Measurements from ENCODE around the gene DCAF7.
A peak's percentile ranks its signal among the peaks of the same experiment; 100 is the strongest.

Gene DCAF7

DNA sequence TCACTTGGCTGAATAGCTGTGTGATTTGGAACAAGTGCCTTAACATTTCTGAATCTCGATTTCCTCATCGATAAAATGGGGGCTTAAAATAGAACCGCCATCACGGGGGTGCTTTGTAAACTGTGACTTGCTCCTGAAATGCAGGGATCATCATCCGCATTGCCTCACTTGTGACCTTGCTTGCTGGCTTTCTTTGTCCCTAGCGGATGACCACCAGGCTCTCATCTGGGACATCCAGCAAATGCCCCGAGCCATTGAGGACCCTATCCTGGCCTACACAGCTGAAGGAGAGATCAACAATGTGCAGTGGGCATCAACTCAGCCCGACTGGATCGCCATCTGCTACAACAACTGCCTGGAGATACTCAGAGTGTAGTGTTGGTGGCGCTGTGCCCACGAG, 38.5 kb downstream of the DCAF7 start:
- DNase-seq (ENCODE audit: low read depth, low spot score): no peak

DNA sequence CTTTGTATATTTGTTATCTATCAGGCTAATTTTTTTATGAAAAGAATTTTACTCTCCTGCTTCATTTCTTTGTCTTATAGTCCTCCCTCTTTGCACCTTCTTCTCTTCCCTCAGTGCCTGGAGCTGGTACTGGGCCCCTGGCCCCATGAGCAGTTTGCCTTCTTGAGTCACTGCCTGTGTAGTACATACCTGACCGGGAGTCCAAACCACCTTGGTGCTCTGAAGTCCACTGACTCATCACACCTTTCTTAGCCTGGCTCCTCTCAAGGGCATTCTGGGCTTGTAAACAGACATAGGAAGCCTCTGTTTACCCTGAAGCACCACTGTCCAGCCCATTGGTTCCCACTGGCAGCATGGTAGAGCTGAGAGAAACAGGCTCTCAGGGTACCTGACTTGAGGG, 39.4 kb downstream of the DCAF7 start:
- no peak for DNase-seq (ENCODE audit: low read depth, low spot score)

DNA sequence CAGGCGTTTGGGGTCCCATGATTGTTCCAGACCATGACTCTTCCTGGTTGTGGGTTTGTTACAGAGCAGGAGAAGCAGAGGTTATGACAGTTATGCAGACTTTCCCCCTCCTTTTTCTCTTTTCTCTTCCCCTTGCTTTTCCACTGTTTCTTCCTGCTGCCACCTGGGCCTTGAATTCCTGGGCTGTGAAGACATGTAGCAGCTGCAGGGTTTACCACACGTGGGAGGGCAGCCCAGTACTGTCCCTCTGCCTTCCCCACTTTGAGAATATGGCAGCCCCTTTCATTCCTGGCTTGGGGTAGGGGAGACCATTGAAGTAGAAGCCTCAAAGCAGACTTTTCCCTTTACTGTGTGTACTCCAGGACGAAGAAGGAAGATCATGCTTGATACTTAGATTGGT, 42.5 kb downstream of the DCAF7 start:
- DNase-seq (ENCODE audit: low read depth, low spot score): no peak

DNA sequence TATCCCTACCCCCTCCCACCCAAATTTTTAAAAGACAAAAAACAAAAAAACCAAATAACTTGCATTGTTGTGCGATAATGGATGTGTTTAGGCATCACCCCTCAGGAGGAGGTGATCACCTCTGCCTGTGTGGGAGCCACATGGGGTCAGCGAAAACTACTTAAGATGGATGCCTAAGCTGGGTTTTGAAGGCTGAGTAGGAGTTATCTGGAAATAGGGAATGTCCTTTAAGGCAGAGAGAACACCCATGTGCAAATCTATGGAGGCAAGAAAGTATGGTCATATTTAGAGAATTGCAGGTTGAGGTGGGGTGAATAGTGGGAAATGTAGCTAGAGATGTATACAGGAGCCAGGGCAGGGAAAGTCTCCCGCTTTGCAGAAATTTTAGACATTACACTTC, 44.9 kb downstream of the DCAF7 start:
- DNase-seq (ENCODE audit: low read depth, low spot score): no peak

DNA sequence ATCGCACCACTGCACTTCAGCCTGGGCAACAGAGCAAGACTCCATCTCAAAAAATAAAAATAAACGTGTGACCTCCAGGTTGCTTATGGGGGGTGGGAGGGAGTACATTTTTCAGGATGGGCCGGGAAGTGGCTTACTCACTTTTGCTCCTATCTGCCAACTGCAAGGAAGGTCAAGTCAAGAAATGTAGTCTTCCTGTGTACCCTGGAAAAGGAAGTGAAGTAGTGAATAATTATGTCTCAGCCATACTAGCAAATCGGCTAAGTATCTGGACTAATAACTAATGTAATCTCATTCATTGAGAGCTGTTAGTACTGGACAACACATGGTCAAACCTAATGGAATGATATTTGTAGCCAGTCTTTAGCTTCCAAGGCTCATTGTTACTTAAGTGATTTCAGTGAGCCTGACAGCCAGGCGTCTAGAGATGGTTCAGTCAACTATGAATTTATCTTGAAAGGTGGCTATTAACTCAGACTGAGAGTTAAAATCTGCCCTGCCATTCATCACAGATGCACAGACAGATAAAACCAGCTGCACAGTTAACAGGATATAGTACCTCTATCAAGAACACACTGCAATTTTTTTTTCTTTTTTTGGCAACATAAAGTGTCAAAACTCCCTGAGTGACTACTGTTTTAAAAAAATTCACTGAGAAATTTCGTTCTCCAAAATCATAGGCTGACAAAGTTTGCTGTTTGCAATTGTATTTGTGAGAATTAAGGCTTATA, 46.7 kb downstream of the DCAF7 start:
- DNase-seq (ENCODE audit: low read depth, low spot score): no peak

DNA sequence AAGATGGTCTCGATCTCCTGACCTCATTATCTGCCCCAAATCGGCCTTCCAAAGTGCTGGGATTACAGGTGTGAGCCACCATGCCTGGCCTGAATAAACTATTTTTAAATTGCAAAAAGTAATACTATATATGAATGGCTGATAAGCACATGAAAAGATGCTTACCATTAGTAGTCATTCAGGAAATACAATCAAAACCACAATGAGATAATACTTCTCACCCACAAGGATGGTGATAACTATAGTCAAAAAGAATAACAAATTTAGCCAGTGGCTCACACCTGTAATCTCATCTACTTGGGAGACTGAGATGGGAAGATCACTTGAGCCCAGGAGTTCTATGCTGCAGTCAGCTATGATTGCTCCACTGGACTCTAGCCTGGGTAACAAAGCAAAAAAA, 48.0 kb downstream of the DCAF7 start:
- no peak for DNase-seq (ENCODE audit: low read depth, low spot score)

DNA sequence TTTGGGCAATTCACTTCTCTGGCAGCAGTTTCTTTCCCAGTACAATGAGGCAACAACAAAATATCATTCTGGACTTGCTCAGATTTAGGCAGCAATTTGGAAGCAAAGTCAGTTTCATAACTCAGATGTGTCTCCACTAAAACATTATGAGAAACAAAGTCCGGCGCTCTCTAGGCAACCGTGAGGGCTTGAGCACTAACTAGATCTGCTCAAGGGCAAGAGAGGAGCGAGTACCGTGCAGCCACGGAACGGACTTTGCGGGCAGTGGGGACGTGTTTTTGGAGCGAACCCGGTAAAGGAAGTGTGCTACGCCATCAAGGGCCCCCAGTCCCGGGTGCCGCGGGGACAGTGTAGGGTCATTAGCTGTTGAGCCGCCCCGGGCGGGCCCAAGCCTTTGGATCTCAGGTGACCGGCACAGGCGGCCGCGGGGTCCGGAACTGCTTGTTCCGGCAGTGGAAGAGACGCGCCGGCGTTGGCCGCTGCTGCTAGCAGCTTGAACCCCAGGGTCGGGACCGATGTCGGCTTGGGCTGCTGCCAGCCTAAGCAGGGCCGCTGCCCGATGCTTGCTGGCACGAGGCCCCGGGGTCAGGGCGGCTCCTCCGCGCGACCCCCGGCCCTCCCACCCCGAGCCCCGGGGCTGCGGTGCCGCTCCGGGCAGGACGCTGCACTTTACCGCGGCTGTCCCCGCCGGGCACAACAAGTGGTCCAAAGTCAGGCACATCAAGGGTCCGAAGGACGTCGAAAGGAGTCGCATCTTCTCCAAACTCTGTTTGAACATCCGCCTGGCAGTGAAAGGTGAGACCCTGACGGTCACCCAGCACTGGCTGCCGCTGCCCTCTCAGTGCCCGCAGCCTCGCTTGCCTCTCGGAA, 50.5 kb downstream of the DCAF7 start, which contains the start of gene TACO1:
TACO1 (plus strand) TSS at position 327 of the 870 bp plus-strand sequence; CDS start at position 516, 189 bp downstream.
- DNase-seq (ENCODE audit: low read depth, low spot score): peak; percentile 91

DNA sequence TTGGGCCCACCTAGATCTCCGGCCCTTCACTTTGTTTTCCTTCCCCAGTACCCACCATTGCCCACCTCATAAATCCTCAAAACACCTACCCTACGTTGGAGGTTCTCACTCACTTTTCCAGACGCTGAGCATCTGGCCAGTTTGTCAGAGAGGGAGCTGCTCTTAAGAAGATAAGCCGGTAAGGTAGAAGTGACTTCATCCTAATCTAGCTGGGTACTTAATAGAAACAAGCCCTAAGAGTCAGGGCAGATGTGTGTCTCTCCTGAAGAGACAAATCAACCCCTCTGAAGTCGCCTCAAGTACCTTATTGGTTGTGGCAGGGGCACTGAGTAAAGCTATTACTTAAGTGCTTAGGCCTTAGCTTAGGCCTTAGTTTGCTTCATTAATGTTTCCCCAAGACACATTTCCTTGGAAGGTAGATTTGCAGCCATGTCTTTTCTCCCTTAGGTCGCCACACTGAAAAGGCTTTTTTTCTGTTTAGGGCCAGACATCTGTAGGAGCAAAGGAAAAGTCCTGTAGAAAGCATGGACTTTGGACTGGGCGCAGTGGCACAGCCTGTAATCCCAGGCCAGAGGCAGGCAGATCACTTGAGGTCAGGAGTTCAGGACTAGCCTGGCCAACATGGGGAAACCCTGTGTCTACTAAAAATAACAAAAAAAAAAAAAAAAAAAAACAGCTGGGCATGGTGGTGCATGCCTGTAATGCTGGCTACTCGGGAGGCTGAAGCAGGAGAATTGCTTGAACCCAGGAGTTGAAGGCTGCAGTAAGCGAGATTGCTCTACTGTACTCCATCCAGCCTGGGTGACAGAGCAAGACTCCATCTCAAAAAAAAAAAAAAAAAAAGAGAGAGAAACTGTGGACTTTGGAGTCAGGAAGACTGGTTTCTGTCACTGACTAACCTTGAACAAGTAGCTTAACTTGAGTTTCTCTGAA, 51.4 kb downstream of the DCAF7 start:
- peak; percentile 34 for DNase-seq (ENCODE audit: low read depth, low spot score)

DNA sequence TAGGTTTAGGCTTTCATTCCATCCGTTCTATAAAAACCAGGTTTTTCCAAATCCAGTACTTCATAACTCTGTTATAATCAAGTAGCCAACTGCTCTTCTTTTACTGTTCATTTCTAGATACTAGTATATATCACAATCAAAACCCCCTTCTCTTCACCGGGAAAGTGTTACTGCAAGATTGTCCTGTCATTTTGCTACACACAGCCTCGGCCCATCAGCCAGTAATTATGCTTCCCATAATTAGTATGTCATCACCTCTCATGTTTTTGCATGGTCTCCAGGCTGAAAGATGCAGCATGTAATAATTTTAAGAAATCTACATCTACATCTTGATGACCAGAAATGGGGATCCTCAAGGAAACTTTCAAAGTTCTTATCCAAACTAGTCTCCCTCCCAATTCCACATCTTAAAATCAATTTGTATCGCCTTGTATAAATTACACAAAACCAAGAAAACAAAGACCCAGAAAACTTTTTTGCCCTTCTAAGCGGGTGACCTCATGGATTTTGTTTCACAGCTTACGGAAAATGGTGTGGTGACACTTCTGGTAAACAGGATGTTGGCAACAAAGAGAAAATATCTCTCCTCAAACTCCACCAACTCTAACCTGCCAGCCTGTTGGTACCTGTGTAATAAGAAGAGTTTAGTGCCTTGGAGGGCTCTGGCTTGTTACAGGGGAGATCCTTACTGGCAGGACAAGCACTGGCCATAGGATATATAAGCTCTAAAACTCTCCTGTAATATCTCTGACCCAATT, 59.7 kb downstream of the DCAF7 start:
- no peak for DNase-seq (ENCODE audit: low read depth, low spot score)

DNA sequence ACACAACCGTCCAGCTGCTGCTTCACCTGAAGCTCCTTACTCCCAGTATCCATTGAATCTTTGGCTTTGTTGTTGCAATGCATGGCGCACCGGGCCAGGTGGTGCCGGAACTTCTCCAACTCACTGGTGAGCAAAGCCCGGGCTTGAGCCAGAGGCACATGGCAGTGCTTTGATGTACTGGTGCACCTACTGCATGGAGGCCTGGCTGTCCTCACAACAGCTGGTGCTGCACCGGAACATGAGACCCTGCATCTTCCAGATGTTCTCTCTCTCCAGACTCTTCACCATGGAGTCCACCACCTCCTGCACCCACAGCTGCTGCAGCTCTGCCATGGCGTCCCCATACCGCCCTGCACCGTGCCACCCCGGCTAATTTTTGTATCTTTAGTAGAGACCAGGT, 60.6 kb downstream of the DCAF7 start:
- DNase-seq (ENCODE audit: low read depth, low spot score): no peak

DNA sequence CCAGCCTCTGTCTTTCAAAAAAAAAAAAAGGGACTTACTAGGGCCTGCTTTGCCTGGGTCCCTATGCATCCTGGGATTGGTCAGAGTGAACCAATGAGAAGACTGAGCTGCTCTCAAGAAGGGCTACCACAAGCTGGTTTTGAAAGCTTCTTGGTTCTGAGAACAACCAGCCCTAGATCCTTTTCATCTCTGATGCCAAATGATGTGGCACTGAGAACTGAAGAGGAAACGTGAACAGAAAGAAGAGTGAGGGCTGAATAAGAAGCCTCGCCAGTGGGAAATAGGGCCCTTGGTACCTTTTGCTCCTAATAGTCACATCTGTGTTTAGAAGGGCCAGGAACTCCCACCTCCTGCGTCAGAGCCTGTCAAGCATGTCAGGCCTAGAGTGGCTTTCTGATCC, 61.1 kb downstream of the DCAF7 start:
- DNase-seq (ENCODE audit: low read depth, low spot score): no peak

DNA sequence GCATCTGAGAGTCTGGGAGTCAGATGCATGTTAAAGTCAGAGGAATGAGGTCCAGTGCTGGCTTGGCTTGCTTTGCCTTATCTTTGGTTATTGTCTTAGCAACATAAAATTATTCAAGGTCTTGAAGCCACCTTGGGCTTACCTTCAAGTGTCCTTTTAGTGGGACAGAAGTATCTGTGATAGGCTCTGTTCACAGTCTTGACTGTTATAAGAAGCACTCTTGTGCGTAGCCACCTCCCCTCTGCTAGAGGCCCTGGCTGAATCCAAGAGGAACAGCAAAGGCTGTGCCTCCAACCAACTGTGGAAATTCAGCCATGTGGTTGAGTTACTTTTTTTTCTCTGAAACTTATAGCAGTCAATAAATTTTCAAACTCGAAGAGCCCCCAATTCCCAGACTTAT, 63.4 kb downstream of the DCAF7 start:
- no peak for DNase-seq (ENCODE audit: low read depth, low spot score)

DNA sequence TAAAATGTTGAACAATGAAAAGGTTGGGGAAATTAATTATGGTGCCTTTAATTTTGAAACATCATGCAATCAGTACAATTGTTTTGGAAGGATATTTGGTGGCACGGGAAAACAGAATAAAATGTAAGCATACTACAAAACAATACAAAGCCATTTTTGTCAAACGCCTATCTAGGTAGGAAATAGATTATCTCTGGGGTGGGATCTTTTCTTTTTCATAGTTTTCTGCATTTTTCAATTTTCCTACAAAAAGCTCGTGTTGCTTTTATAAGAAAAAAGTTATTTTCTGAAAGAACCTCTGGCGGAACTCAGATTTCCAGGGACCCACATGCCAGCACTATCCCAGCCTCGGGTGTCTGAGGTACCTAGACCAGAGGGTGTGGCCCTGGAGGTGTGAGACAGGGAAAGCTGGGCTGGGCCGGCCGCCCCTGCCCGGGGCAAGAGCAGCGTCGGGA, 71.0 kb downstream of the DCAF7 start:
- no peak for DNase-seq (ENCODE audit: low read depth, low spot score)

DNA sequence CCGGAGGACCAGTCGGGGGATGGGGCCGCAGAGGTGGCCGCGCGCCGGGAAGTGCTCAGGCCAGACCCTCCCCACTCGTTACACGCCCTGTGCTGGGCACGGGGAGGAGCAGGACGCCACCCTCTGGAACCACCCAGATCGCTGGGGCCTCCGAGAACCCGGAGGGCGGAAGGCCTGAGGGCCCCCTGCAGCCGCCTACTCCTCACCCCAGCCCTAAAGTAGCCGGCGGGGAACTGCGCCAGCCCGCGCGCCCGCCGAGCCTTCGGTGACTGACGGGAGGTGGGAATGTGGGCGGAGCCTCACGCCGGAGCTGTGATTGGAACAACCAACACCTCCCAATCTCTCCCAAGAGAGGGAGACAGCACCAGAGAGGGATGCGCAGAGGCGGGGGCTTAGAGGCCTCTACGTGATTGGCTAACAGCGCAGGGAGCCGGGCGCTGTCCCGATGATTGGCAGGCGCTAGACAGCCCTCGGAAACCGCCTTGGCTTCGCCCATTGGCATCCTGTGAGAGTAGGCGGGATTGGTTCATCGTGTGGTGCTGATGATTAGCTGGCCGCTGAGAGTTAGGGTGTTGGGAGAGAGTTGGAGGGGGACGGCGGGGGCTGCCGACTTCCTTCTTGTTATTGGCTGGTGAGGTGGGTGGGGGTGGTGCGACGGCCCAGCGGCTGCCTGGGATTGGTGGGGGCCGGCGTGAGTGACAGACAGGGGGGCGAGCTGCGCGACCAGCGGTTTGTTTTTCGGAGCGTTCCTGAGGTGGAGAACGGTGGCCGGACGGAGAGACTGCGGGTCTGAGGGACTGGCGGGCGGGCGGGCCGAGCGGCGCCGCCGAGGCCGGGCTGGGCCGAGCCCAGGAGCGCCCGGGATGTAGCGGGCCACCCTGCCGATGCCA, 71.7 kb downstream of the DCAF7 start, which contains the start of gene MAP3K3:
MAP3K3 (plus strand) TSS at position 734 of the 890 bp plus-strand sequence. CDS start 343 bp downstream, outside the sequence.
- peak; percentile 100 for DNase-seq (ENCODE audit: low read depth, low spot score)

DNA sequence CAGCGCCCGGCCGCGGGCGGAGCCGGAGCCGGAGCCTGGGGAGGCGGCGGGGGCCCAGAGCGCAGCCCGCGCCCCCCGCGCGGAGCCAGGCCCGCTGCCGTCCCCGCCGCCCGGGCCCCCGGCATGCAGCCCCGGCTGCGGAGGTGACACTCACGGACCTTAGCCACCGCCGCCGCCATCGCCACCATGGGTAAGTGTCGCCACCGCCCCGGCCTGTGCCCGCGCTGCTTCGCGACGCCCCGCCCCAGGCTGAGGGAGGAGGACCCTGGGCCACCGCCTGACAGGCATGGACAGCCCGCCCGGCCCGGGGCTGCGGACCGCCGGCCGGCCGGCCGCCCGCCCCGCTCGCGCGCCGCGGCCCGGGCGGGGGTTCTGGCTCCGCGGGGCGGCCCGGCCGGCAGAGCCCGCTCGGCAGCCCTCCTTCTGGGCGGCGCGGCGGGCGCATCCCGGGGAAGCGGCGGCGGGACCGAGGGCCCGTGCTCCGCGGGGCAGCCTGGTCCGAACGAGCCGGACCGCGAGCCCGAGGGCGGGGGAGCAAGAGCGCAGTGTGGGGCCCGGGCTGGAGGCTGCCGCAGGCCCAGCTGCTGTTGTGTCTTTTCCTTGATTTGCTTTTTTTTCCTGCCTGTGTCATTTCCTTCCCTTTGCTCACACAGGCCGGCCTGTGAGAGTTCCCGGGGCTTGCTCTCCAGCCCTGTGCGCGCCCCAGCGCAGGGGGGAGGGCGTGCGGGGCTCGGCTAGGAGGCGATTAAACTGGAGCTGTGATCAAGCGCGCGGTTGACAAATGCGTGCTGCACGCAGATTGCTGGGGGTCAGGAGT, 72.5 kb downstream of the DCAF7 start:
- peak; percentile 79 for DNase-seq (ENCODE audit: low read depth, low spot score)

DNA sequence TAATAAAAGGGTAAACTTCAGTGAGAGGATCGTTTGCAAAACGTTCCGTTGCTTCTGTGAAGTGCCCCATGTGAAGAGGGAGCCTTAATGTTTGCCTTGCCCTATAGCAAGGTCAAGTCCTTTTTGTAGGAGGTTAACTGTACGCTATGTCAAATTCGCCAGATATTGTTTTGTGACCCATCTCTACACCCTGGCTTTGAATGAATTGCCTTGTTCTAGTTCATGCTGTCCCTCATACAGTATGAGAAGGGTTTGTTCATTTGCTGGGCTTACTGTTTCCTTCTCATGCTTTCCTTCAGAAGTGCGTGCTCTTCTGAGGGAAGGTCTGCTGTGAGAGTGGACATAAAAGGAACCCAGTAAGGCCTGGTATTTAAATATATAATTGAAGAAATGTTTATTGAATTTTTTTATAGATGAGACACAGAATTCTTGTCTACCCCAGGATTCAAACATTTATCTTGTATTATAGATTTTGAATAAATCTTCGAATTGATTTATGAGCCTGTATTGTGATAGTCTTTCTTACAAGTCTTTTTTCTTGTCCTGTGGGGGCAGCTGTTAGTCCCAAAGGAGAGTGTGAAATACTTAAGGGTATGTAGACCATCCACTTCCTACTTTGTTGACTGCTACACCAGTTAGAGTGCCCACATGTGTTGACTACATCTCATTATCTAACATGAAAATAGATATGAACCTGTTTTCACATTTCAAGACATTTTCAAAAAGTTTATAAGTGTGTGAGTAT, 73.7 kb downstream of the DCAF7 start:
- no peak for DNase-seq (ENCODE audit: low read depth, low spot score)

DNA sequence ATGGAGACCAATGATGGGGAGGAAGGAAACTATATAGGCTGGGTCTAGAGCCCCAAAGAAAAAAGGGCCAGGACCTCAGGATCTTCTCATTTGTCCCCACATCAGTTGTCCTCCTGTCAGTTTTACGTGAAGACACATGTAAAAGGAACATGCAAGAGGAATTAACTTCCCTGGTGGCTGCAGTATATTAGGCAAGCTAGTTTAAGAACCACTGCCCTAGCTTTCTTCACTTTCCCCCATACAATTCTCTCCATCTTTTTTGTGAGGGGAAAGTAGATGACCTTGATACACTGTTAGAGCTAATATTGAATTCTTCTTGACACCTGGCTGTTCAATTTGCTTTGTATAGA, 74.2 kb downstream of the DCAF7 start:
- DNase-seq (ENCODE audit: low read depth, low spot score): no peak

DNA sequence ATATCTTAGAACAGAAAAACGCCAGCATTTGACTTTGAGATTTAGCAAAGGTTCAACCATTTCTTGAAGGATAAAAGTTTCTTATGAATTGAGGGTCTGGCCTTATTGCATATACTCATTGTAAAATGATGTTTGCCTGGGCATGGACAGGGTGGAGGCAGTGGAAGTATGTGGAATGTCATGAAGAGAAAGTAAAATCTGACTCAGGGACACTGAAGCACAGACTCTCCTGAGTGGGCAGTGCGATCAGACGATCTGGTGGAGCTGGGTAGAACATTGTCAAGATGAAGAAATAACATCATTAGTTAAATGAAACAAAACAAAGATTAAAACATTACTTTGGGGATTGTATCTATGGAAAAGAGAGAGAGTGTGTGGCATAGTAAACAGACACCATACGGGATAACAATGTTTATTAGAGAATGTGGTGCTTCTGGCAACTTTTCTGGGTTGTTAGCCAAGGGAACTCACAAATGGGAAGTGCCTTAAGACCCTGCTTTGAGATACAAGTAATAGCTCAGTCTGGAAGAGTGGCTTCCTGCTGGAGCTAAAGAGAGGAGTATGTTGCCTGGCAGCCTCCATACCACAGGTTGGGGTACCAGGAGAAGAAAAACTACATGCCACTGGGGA, 76.4 kb downstream of the DCAF7 start:
- no peak for DNase-seq (ENCODE audit: low read depth, low spot score)
